ENCODE measurements around the gene ADD3.

ADD3 gene

GRCh38 chr10:110156046-110156445 is 148.3 kb downstream of the ADD3 start:
- no peak for DNase-seq

GRCh38 chr10:110158051-110159005 is 150.5 kb downstream of the ADD3 start:
- no peak for DNase-seq

- DNase-seq = no peak
These were observed 152.3 kb downstream of the ADD3 start for GRCh38 chr10:110160081-110160480.

GRCh38 chr10:110160522-110160921 is 152.7 kb downstream of the ADD3 start:
- no peak for DNase-seq

- no peak for DNase-seq
These were observed 155.0 kb downstream of the ADD3 start for GRCh38 chr10:110162741-110163145.

GRCh38 chr10:110163192-110163773 is 155.5 kb downstream of the ADD3 start:
- DNase-seq = no peak

- DNase-seq = no peak
These were observed 156.1 kb downstream of the ADD3 start for GRCh38 chr10:110163841-110164240.

GRCh38 chr10:110165239-110165638 is 157.5 kb downstream of the ADD3 start:
- DNase-seq = no peak

- no peak for DNase-seq
These were observed 159.4 kb downstream of the ADD3 start for GRCh38 chr10:110167149-110167548.

- DNase-seq = no peak
These were observed 161.1 kb downstream of the ADD3 start for GRCh38 chr10:110168601-110169481.

- no peak for DNase-seq
These were observed 161.8 kb downstream of the ADD3 start for GRCh38 chr10:110169586-110169985.

GRCh38 chr10:110170142-110170971 is 162.6 kb downstream of the ADD3 start:
- no peak for DNase-seq

GRCh38 chr10:110171032-110171431 is 163.2 kb downstream of the ADD3 start:
- DNase-seq = no peak

GRCh38 chr10:110172155-110172554 is 164.4 kb downstream of the ADD3 start:
- DNase-seq = no peak

- no peak for DNase-seq
These were observed 166.4 kb downstream of the ADD3 start for GRCh38 chr10:110174201-110174600.

GRCh38 chr10:110174816-110175215 is 167.0 kb downstream of the ADD3 start:
- DNase-seq = no peak

- no peak for DNase-seq
These were observed 167.6 kb downstream of the ADD3 start for GRCh38 chr10:110175406-110175805.

- no peak for DNase-seq
These were observed 168.6 kb downstream of the ADD3 start for GRCh38 chr10:110176141-110177030.

GRCh38 chr10:110179220-110179619 is 171.4 kb downstream of the ADD3 start:
- DNase-seq = no peak

GRCh38 chr10:110181451-110181850 is 173.7 kb downstream of the ADD3 start:
- no peak for DNase-seq

- no peak for DNase-seq
These were observed 174.1 kb downstream of the ADD3 start for GRCh38 chr10:110181911-110182310.
